Activated CD8-positive, alpha-beta T cell treated with anti-CD3 and anti-CD28 coated beads for 36 hours (primary cell): Measurements from ENCODE around the gene PRSS33. TPM values are rescaled to one million over a fixed set of nuclear protein-coding genes. Genes with fewer than 3 reads are reported as not detected.

Experiments used
- ATAC-seq: fragments of 200-7000 bp; cut with Tn5 transposase; one replicate; pipeline ENCODE4 v1.10.0; 2021; ENCODE audit warnings: mild to moderate bottlenecking, moderate library complexity
- CTCF ChIA-PET: fragments of 350-600 bp; sonication (Branson Sonifier 250); formaldehyde crosslinking; loops from one replicate; lab custom pipeline; 2021; ENCODE audit warnings: antibody characterized with exemption; lab: Charles Lee
- POLR2A ChIA-PET: fragments of 350-600 bp; sonication (Branson Sonifier 250); formaldehyde crosslinking; loops from one replicate; lab custom pipeline; 2021; ENCODE audit warnings: antibody characterized with exemption; lab: Charles Lee
- DNase-seq: peaks from one replicate; pipeline ENCODE4 v3.0.0-alpha.2; 2020
- H3K27ac Mint-ChIP-seq: one replicate; pipeline ENCODE4 v1.8.0; 2021; ENCODE audit warnings: mild to moderate bottlenecking, mixed read lengths
- H3K27me3 Mint-ChIP-seq: one replicate; pipeline ENCODE4 v1.8.0; 2021; ENCODE audit warnings: mixed read lengths
- H3K36me3 Mint-ChIP-seq: one replicate; pipeline ENCODE4 v1.8.0; 2021; ENCODE audit warnings: low read depth, mixed read lengths
- H3K4me1 Mint-ChIP-seq: one replicate; pipeline ENCODE4 v1.8.0; 2021; ENCODE audit warnings: low read depth, mixed read lengths
- H3K4me3 Mint-ChIP-seq: one replicate; pipeline ENCODE4 v1.8.0; 2021; ENCODE audit warnings: mild to moderate bottlenecking, moderate library complexity, mixed read lengths
- H3K9me3 Mint-ChIP-seq: one replicate; pipeline ENCODE4 v1.8.0; 2021; ENCODE audit warnings: mixed read lengths
- intact Hi-C: fragments of 100-400 bp; cut with micrococcal nuclease; formaldehyde crosslinking; loops from one replicate; pipeline ENCODE4 v1.10.0; 2022
- total RNA-seq, 2 experiments: library from RNA; stranded (reverse); gene quantifications; one replicate each; pipeline ENCODE4 v1.2.3, GENCODE V29; 2021
- TF ChIP-seq, protein P1 (sequence below): fragments of 200-600 bp; IDR thresholded peaks from one replicate; pipeline ENCODE4 v1.8.0; 2022; ENCODE audit warnings: antibody characterized with exemption, mild to moderate bottlenecking

Gene PRSS33
- total RNA-seq, 2 experiments from 2014 or later = 0.29 TPM; not detected in 1

GRCh38 chr16:2739625-2740430 lies 47.5 kb downstream of the PRSS33 start:
- Mint-ChIP-seq H3K36me3 (no peaks in the 10 kb centered on the region), H3K27ac (no peak overlapping the region), H3K27me3 (no peaks in the 10 kb centered on the region), H3K9me3 (no peaks in the 10 kb centered on the region), H3K4me3 (no peak overlapping the region), H3K4me1 (no peaks in the 10 kb centered on the region)
- TF ChIP-seq, protein P1, sequence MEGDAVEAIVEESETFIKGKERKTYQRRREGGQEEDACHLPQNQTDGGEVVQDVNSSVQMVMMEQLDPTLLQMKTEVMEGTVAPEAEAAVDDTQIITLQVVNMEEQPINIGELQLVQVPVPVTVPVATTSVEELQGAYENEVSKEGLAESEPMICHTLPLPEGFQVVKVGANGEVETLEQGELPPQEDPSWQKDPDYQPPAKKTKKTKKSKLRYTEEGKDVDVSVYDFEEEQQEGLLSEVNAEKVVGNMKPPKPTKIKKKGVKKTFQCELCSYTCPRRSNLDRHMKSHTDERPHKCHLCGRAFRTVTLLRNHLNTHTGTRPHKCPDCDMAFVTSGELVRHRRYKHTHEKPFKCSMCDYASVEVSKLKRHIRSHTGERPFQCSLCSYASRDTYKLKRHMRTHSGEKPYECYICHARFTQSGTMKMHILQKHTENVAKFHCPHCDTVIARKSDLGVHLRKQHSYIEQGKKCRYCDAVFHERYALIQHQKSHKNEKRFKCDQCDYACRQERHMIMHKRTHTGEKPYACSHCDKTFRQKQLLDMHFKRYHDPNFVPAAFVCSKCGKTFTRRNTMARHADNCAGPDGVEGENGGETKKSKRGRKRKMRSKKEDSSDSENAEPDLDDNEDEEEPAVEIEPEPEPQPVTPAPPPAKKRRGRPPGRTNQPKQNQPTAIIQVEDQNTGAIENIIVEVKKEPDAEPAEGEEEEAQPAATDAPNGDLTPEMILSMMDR = no peak
- POLR2A ChIA-PET = interaction anchor here (1.0 to 1.3 kb wide), 2 partner anchors 11 to 12 kb away, joined by 3 read pairs; no protein-coding TSS in a partner anchor
- DNase-seq = no peak
- intact Hi-C loops = no loop called here
- no peak for ATAC-seq
- CTCF ChIA-PET = no interaction called here

GRCh38 chr16:2738615-2739014 lies 48.7 kb downstream of the PRSS33 start:
- no peak overlapping the region for H3K27ac Mint-ChIP-seq
- TF ChIP-seq, protein P1 = no peak
- no peaks in the 10 kb centered on the region for H3K9me3 Mint-ChIP-seq
- POLR2A ChIA-PET = interaction anchor here (0.9 kb wide), 1 partner anchor 15 kb away, joined by 4 read pairs; no protein-coding TSS in a partner anchor
- CTCF ChIA-PET = no interaction called here
- ATAC-seq (no peak), DNase-seq (no peak)
- H3K4me3 Mint-ChIP-seq = no peak overlapping the region
- no peaks in the 10 kb centered on the region for H3K4me1 Mint-ChIP-seq
- intact Hi-C loops = no loop called here
- H3K36me3 Mint-ChIP-seq = no peaks in the 10 kb centered on the region
- H3K27me3 Mint-ChIP-seq = no peaks in the 10 kb centered on the region

DNA sequence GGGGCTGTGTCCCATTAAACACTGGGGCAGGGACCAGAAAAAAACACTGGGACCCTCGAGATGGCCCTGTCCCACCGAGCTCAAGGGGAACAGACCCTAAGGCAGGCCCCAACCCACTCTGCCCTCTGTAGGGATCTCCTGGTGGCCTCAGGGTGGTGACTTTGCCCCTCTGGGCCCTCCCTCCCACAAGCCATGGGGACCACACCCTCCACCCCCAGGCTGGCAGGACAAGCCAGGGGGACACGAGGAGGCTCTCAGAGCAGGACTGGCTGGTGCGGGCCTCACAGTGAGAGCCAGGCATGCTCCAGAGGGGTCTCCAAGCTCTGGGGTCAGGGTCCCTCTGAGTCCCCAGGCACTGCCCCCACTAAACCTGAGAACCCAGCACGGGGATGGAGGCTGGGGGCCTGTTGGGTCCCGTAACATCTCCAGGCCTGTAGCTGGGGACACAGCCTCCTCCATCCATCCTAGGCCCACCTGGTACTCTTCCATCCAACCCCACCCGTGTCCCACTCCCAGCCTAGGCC lies 49.4 kb downstream of the PRSS33 start:
- Mint-ChIP-seq H3K36me3 (no peaks in the 10 kb centered on the region), H3K4me3 (no peak overlapping the region), H3K27ac (no peak overlapping the region), H3K27me3 (no peaks in the 10 kb centered on the region), H3K9me3 (no peaks in the 10 kb centered on the region), H3K4me1 (no peaks in the 10 kb centered on the region)
- TF ChIP-seq, protein P1 = no peak
- ATAC-seq = no peak
- CTCF ChIA-PET = no interaction called here
- no peak for DNase-seq
- intact Hi-C loops = no loop called here
- POLR2A ChIA-PET = interaction anchor here (0.9 kb wide), 1 partner anchor 16 kb away, joined by 4 read pairs; no protein-coding TSS in a partner anchor

- Mint-ChIP-seq H3K27ac (no peak overlapping the region), H3K9me3 (no peaks in the 10 kb centered on the region), H3K27me3 (no peaks in the 10 kb centered on the region), H3K4me3 (no peak overlapping the region), H3K4me1 (no peaks in the 10 kb centered on the region), H3K36me3 (no peaks in the 10 kb centered on the region)
- intact Hi-C loops = no loop called here
- ChIA-PET POLR2A (no interaction called here), CTCF (no interaction called here)
- DNase-seq (no peak), ATAC-seq (no peak)
- TF ChIP-seq, protein P1 = no peak
These were observed 50.1 kb downstream of the PRSS33 start for GRCh38 chr16:2737238-2737605.
